NOMO-1 treated with DMSO at 0.1 percent for 48 hours (cell line): ENCODE measurements around the gene SGCG.
"Not testable (repeated sequence)": the region's sequence is repeated elsewhere in the genome, so short reads cannot be mapped to it uniquely, and the experiment has no call there.

ENCODE experiments used
- DNase-seq: peaks from one replicate; lab custom pipeline; 2025; ENCODE audit not compliant: unreplicated experiment; lab: John Stamatoyannopoulos, UW

The SGCG gene

GRCh38 chr13:23203516-23203915, 22.7 kb downstream of the SGCG start:
- DNase-seq: no peak

GRCh38 chr13:23205807-23206206, 25.0 kb downstream of the SGCG start:
- DNase-seq: no peak

- no peak for DNase-seq
Measured at GRCh38 chr13:23212671-23213070, 31.9 kb downstream of the SGCG start.

- DNase-seq: no peak
Measured at GRCh38 chr13:23231241-23231640, 50.5 kb downstream of the SGCG start.

GRCh38 chr13:23235994-23236393, 55.2 kb downstream of the SGCG start:
- no peak for DNase-seq

- no peak for DNase-seq
Measured at GRCh38 chr13:23243066-23243465, 62.3 kb downstream of the SGCG start.

- DNase-seq: not testable (repeated sequence)
Measured at GRCh38 chr13:23248410-23248809, 67.6 kb downstream of the SGCG start.

- DNase-seq: no peak
Measured at GRCh38 chr13:23254506-23254905, 73.7 kb downstream of the SGCG start.

- no peak for DNase-seq
Measured at GRCh38 chr13:23267571-23267970, 86.8 kb downstream of the SGCG start.

GRCh38 chr13:23268441-23268840, 87.7 kb downstream of the SGCG start:
- DNase-seq: no peak

GRCh38 chr13:23271331-23271730, 90.6 kb downstream of the SGCG start:
- DNase-seq: no peak

GRCh38 chr13:23273498-23273897, 92.7 kb downstream of the SGCG start:
- DNase-seq: no peak

- no peak for DNase-seq
Measured at GRCh38 chr13:23279321-23279720, 98.5 kb downstream of the SGCG start.

GRCh38 chr13:23288564-23288963, 107.8 kb downstream of the SGCG start:
- DNase-seq: no peak

GRCh38 chr13:23288995-23289394, 108.2 kb downstream of the SGCG start:
- DNase-seq: no peak

GRCh38 chr13:23289917-23290357, 109.2 kb downstream of the SGCG start:
- no peak for DNase-seq

- DNase-seq: no peak
Measured at GRCh38 chr13:23292586-23292985, 111.8 kb downstream of the SGCG start.

- not testable (repeated sequence) for DNase-seq
Measured at GRCh38 chr13:23314837-23315236, 134.1 kb downstream of the SGCG start.

GRCh38 chr13:23319883-23320224, 139.1 kb downstream of the SGCG start:
- DNase-seq: no peak

- no peak for DNase-seq
Measured at GRCh38 chr13:23320926-23321534, 140.3 kb downstream of the SGCG start.

- no peak for DNase-seq
Measured at GRCh38 chr13:23321535-23322241, 140.9 kb downstream of the SGCG start.

GRCh38 chr13:23322353-23323336, 141.9 kb downstream of the SGCG start:
- no peak for DNase-seq
